GM19043 (cell line): ENCODE data around the gene PPP3CB.

ENCODE experiments used
- ATAC-seq: cut with Tn5 transposase; IDR thresholded peaks from one replicate; pipeline ENCODE4 v1.9.1; 2021; ENCODE audit warnings: low read depth; ENCODE audit not compliant: unreplicated experiment

The PPP3CB gene

GRCh38 chr10:73485320-73485719 lies 10.5 kb downstream of the PPP3CB start:
- ATAC-seq, result no peak

GRCh38 chr10:73480158-73480557 lies 15.7 kb downstream of the PPP3CB start:
- ATAC-seq, result no peak

- no peak for ATAC-seq
Measured at GRCh38 chr10:73478636-73479035, 17.2 kb downstream of the PPP3CB start.

GRCh38 chr10:73471226-73471625 lies 24.6 kb downstream of the PPP3CB start:
- no peak for ATAC-seq

- no peak for ATAC-seq
Measured at GRCh38 chr10:73469579-73469978, 26.2 kb downstream of the PPP3CB start.

- no peak for ATAC-seq
Measured at GRCh38 chr10:73467206-73467605, 28.6 kb downstream of the PPP3CB start.

- no peak for ATAC-seq
Measured at GRCh38 chr10:73465978-73466726, 29.7 kb downstream of the PPP3CB start.

GRCh38 chr10:73460897-73461296 lies 34.9 kb downstream of the PPP3CB start:
- no peak for ATAC-seq

GRCh38 chr10:73459683-73460314 lies 36.0 kb downstream of the PPP3CB start:
- ATAC-seq, result no peak

GRCh38 chr10:73456187-73456890 lies 39.5 kb downstream of the PPP3CB start:
- no peak for ATAC-seq

GRCh38 chr10:73449113-73449512 lies 46.7 kb downstream of the PPP3CB start:
- no peak for ATAC-seq

- ATAC-seq, result no peak
Measured at GRCh38 chr10:73448384-73448783, 47.4 kb downstream of the PPP3CB start.

- ATAC-seq, result no peak
Measured at GRCh38 chr10:73446926-73447325, 48.9 kb downstream of the PPP3CB start.

- no peak for ATAC-seq
Measured at GRCh38 chr10:73444457-73444856, 51.4 kb downstream of the PPP3CB start.

GRCh38 chr10:73439605-73440312 lies 56.1 kb downstream of the PPP3CB start:
- ATAC-seq, result no peak

GRCh38 chr10:73439055-73439454 lies 56.8 kb downstream of the PPP3CB start:
- ATAC-seq, result no peak

- ATAC-seq, result no peak
Measured at GRCh38 chr10:73433538-73433867, 62.3 kb downstream of the PPP3CB start, which contains the start of gene MSS51. MSS51 (minus strand) TSS chr10:73433561; CDS start chr10:73428284, 5,277 bp downstream.

GRCh38 chr10:73432646-73433537 lies 62.9 kb downstream of the PPP3CB start:
- ATAC-seq, result no peak

- no peak for ATAC-seq
Measured at GRCh38 chr10:73426318-73426717, 69.5 kb downstream of the PPP3CB start.

GRCh38 chr10:73424478-73424877 lies 71.3 kb downstream of the PPP3CB start:
- ATAC-seq, result no peak
